Stimulated activated CD4-positive, alpha-beta T cell treated with anti-CD3 and anti-CD28 coated beads, Interleukin-4, amount 100 ng/mL, for 1 hour (primary cell): ENCODE measurements around the gene SAP25.
"Not testable (repeated sequence)": the region's sequence is repeated elsewhere in the genome, so short reads cannot be mapped to it uniquely, and the experiment has no call there.

ENCODE experiments used
- DNase-seq: peaks from one replicate; pipeline ENCODE4 v3.0.0-alpha.2; 2020

The SAP25 gene

GRCh38 chr7:100528108-100528866 lies 45.4 kb downstream of the SAP25 start:
- not testable (repeated sequence) for DNase-seq

- not testable (repeated sequence) for DNase-seq
Measured at GRCh38 chr7:100523192-100523591, 50.5 kb downstream of the SAP25 start.
